HepG2 (cell line): ENCODE data around the gene FRMD4A. TPM values are rescaled to one million over a fixed set of nuclear protein-coding genes. Genes with fewer than 3 reads are reported as not detected.

ENCODE experiments used
- ATAC-seq: fragments of 200-7000 bp; cut with Tn5 transposase; 3 replicates; pipeline ENCODE4 v1.9.1; 2020; ENCODE audit warnings: mild to moderate bottlenecking, moderate library complexity
- BruUV-seq: library from RNA; stranded (reverse); fragments of 400-500 nt; replicated peaks from 2 replicates; lab custom pipeline; 2021; lab: Mats Ljungman, UMichigan
- CTCF ChIA-PET: fragments of 300-600 bp; formaldehyde crosslinking; extraction: SDS; loops from one replicate; lab custom pipeline; 2021; ENCODE audit warnings: low total read pairs, inconsistent platforms, low intra/inter-chr PET ratio; lab: Yijun Ruan, JAX
- POLR2A ChIA-PET: fragments of 350-600 bp; sonication (Branson Sonifier 250); formaldehyde crosslinking; loops from one replicate; lab custom pipeline; 2020; ENCODE audit warnings: antibody characterized with exemption, inconsistent platforms; lab: Yijun Ruan, JAX
- DNase-seq: peaks from one replicate; pipeline ENCODE4 v3.0.0-alpha.2; 2015; ENCODE audit warnings: low spot score
- FAIRE-seq: peaks from 3 replicates; lab custom pipeline; 2011; peaks lifted over from hg19 to GRCh38; lab: Jason Lieb, UNC
- H2AFZ ChIP-seq: one replicate; pipeline ENCODE4 v1.6.1; 2011; ENCODE audit warnings: low read length, inconsistent platforms
- H3K27ac ChIP-seq: fragments of 300-600 bp; 3 replicates; pipeline ENCODE4 v1.8.0; 2011; ENCODE audit warnings: mixed run types, mild to moderate bottlenecking, mixed read lengths, low read length, inconsistent platforms; ENCODE audit not compliant: insufficient read depth; ENCODE audit errors: extremely low read length
- H3K27me3 ChIP-seq, 2 experiments: fragments of 200-600 bp in 1 of 2; 2 replicates in 1 of 2; 3 replicates in 1 of 2; pipeline versions ENCODE4 v1.6.0 to v1.8.0; 2011; ENCODE audit warnings: low read length in 2 of 2, mild to moderate bottlenecking in 2 of 2, moderate library complexity in 2 of 2, inconsistent platforms in 1 of 2; ENCODE audit not compliant: insufficient read depth in 2 of 2, control insufficient read depth in 1 of 2
- H3K36me3 ChIP-seq, 2 experiments: fragments of 200-600 bp in 1 of 2; replicated peaks in 1 of 2; 2 replicates in 1 of 2; 3 replicates in 1 of 2; pipeline versions ENCODE4 v1.5.1 to v1.8.0; 2011; ENCODE audit warnings: low read length in 2 of 2, inconsistent platforms in 1 of 2; ENCODE audit not compliant: insufficient read depth in 2 of 2, control insufficient read depth in 1 of 2
- H3K4me1 ChIP-seq: 2 replicates; pipeline ENCODE4 v1.5.1; 2012; ENCODE audit warnings: low read length, inconsistent platforms; ENCODE audit not compliant: insufficient read depth
- H3K4me2 ChIP-seq: 2 replicates; pipeline ENCODE4 v1.6.0; 2011; ENCODE audit warnings: low read depth, low read length, inconsistent platforms
- H3K4me3 ChIP-seq, 3 experiments: fragments of 200-600 bp in 1 of 3; sonication (generic), shearing (Covaris generic) in 1 of 3; replicated peaks in 1 of 3; 2 replicates each; pipeline ENCODE4 v1.5.1; 2011 to 2016; ENCODE audit warnings: low read length in 3 of 3, inconsistent platforms in 2 of 3, low read depth in 2 of 3, mild to moderate bottlenecking in 2 of 3, control low read depth in 1 of 3, mixed read lengths in 1 of 3; ENCODE audit not compliant: insufficient read depth in 1 of 3
- H3K79me2 ChIP-seq: one replicate; pipeline ENCODE4 v1.6.1; 2011; ENCODE audit warnings: low read length, inconsistent platforms; ENCODE audit not compliant: insufficient read depth
- H3K9ac ChIP-seq: 2 replicates; pipeline ENCODE4 v1.6.0; 2011; ENCODE audit warnings: mild to moderate bottlenecking, low read depth, low read length, inconsistent platforms; ENCODE audit not compliant: insufficient read depth
- H3K9me3 ChIP-seq: 2 replicates; pipeline ENCODE4 v1.5.1; 2012; ENCODE audit warnings: mild to moderate bottlenecking, low read length
- H4K20me1 ChIP-seq: 2 replicates; pipeline ENCODE4 v1.6.0; 2011; ENCODE audit warnings: inconsistent platforms, mild to moderate bottlenecking, low read length, moderate library complexity; ENCODE audit not compliant: insufficient read depth
- CREM ChIP-seq, 2 experiments: sonication (generic) in 1 of 2; formaldehyde crosslinking in 1 of 2; IDR thresholded peaks; 2 replicates each; pipeline versions ENCODE4 v1.4.0 to v1.6.1; 2016 to 2020; ENCODE audit warnings: antibody characterized with exemption in 1 of 2, mild to moderate bottlenecking in 1 of 2, missing genetic modification reagents in 1 of 2
- MEIS1 ChIP-seq: sonication (generic); formaldehyde crosslinking; IDR thresholded peaks from 2 replicates; pipeline ENCODE4 v1.9.0; 2021; ENCODE audit warnings: mild to moderate bottlenecking, missing genetic modification reagents, moderate library complexity, borderline replicate concordance
- MTF1 ChIP-seq: sonication (generic); formaldehyde crosslinking; IDR thresholded peaks from 2 replicates; pipeline ENCODE4 v1.5.0; 2020; ENCODE audit warnings: missing genetic modification reagents
- REXO4 ChIP-seq: sonication (generic); formaldehyde crosslinking; IDR thresholded peaks from 2 replicates; pipeline ENCODE4 v1.8.0; 2022; ENCODE audit warnings: missing genetic modification reagents, mild to moderate bottlenecking, borderline replicate concordance
- SPEN ChIP-seq: sonication (generic); formaldehyde crosslinking; IDR thresholded peaks from 2 replicates; pipeline ENCODE4 v1.5.1; 2020; ENCODE audit warnings: low read depth, mild to moderate bottlenecking, missing genetic modification reagents
- ZNF225 ChIP-seq: sonication (generic); formaldehyde crosslinking; IDR thresholded peaks from 2 replicates; pipeline ENCODE4 v1.4.0; 2020; ENCODE audit warnings: mild to moderate bottlenecking, missing genetic modification reagents
- ZNF558 ChIP-seq: sonication (generic); formaldehyde crosslinking; IDR thresholded peaks from 2 replicates; pipeline ENCODE4 v1.9.0; 2022; ENCODE audit warnings: mild to moderate bottlenecking, missing genetic modification reagents, borderline replicate concordance
- ZNF616 ChIP-seq: sonication (generic); formaldehyde crosslinking; IDR thresholded peaks from 2 replicates; pipeline ENCODE4 v1.5.0; 2020; ENCODE audit warnings: low read depth, mild to moderate bottlenecking, missing genetic modification reagents
- ZSCAN30 ChIP-seq: sonication (generic); formaldehyde crosslinking; IDR thresholded peaks from 2 replicates; pipeline ENCODE4 v1.5.0; 2020; ENCODE audit warnings: mild to moderate bottlenecking, missing genetic modification reagents
- WGBS: methylation state at CpG from one replicate; pipeline ENCODE4 v1.1.6; 2017; ENCODE audit warnings: low lambda C conversion rate; 5-methylcytosine and 5-hydroxymethylcytosine counted together
- in situ Hi-C: cut with HindIII; loops from 2 replicates; pipeline ENCODE4 v1.10.0; 2017; ENCODE audit warnings: low pct_unique_long_range_greater_than_20kb; ENCODE audit not compliant: extremely low pct_ligation_motif_present
- intact Hi-C: fragments of 100-400 bp; cut with micrococcal nuclease; formaldehyde crosslinking; loops from one replicate; pipeline ENCODE4 v1.10.0; 2022; ENCODE audit not compliant: unreplicated experiment
- polyA plus RNA-seq, 8 experiments: library from polyadenylated mRNA; depleted of rRNA in 3 of 8; stranded (reverse) in 7 of 8; unstranded in 1 of 8; fragments of >200 nt; fragmentation: Illumina TruSeq in 4 of 8; extraction: Trizol in 4 of 8; gene quantifications; 2 replicates each; pipeline versions ENCODE4 v1.2.1 to v1.2.3, GENCODE V29; 2011 to 2016; ENCODE audit warnings: low read depth in 4 of 8, missing spikeins in 1 of 8, mixed read lengths in 1 of 8; ENCODE audit not compliant: insufficient read depth in 1 of 8
- total RNA-seq, 5 experiments: library from RNA; depleted of rRNA; stranded (reverse); fragments of >200 nt; fragmentation: Illumina TruSeq; extraction: Trizol; gene quantifications; 2 replicates each; pipeline ENCODE4 v1.2.3, GENCODE V29; 2016; ENCODE audit warnings: low read depth in 1 of 5
- TF ChIP-seq, protein P1 (sequence below): sonication (generic); formaldehyde crosslinking; IDR thresholded peaks from 2 replicates; pipeline ENCODE4 v1.4.0; 2020; ENCODE audit warnings: missing genetic modification reagents, borderline replicate concordance
- TF ChIP-seq, protein P2 (sequence below): sonication (generic); formaldehyde crosslinking; IDR thresholded peaks from 2 replicates; pipeline ENCODE4 v1.9.0; 2021; ENCODE audit warnings: missing genetic modification reagents, borderline replicate concordance
- TF ChIP-seq, protein P3 (sequence below): sonication (generic); formaldehyde crosslinking; IDR thresholded peaks from 2 replicates; pipeline ENCODE4 v1.8.1; 2022; ENCODE audit warnings: mild to moderate bottlenecking, missing genetic modification reagents

The FRMD4A gene
- total and polyA plus RNA-seq, 2 of the 13 experiments (the other 11 are each of a cell fraction or from before 2014, with no cell fraction given): 0.09 to 0.26 TPM

DNA sequence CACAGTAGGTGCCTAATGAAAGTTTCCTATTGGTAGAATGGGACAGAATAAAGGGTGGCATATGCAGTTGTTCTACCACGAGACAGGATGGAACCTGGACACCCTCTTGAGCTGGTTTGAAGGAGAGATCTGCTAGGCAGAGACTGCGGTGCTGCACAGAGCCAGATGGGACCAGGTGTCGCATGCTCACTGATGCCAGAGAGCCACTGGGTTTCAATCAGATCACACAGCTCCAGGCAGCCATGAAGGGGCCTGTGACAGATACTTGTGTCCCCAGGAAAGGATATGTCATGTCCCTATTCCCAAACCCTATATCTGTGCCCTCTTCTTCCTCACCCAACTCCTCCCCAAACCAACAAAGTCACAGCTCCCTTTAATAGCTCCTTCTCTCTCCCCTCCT is 508.2 kb downstream of the FRMD4A start:
- ChIA-PET POLR2A (no interaction called here), CTCF (no interaction called here)
- no peak for ATAC-seq
- H3K9ac ChIP-seq: no peak overlapping the region
- no peaks in the 10 kb centered on the region for H4K20me1 ChIP-seq
- H3K4me1 ChIP-seq: no peaks in the 10 kb centered on the region
- no peaks in the 10 kb centered on the region for H3K9me3 ChIP-seq
- no peak overlapping the region for H3K4me2 ChIP-seq
- H3K27me3 ChIP-seq: peaks cover 8 to 56% of the 10 kb centered on the region in 2 experiments
- no peak for FAIRE-seq
- H3K4me3 ChIP-seq: no peak overlapping the region
- H2AFZ ChIP-seq: no peak overlapping the region
- BruUV-seq: no TSS peak
- no peaks in the 10 kb centered on the region for H3K79me2 ChIP-seq
- no peak overlapping the region for H3K27ac ChIP-seq
- H3K36me3 ChIP-seq: no peaks in the 10 kb centered on the region
- 42% methylated on average over 3 of the region's 3 CpGs for WGBS
- TF ChIP-seq, protein P1, sequence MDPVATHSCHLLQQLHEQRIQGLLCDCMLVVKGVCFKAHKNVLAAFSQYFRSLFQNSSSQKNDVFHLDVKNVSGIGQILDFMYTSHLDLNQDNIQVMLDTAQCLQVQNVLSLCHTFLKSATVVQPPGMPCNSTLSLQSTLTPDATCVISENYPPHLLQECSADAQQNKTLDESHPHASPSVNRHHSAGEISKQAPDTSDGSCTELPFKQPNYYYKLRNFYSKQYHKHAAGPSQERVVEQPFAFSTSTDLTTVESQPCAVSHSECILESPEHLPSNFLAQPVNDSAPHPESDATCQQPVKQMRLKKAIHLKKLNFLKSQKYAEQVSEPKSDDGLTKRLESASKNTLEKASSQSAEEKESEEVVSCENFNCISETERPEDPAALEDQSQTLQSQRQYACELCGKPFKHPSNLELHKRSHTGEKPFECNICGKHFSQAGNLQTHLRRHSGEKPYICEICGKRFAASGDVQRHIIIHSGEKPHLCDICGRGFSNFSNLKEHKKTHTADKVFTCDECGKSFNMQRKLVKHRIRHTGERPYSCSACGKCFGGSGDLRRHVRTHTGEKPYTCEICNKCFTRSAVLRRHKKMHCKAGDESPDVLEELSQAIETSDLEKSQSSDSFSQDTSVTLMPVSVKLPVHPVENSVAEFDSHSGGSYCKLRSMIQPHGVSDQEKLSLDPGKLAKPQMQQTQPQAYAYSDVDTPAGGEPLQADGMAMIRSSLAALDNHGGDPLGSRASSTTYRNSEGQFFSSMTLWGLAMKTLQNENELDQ (CRISPR knock-in tag): no peak
- TF ChIP-seq MEIS1 (CRISPR knock-in tag): no peak
- no peak for TF ChIP-seq CREM (IDR thresholded peaks at IDR 0.05)
- TF ChIP-seq CREM (CRISPR knock-in tag; IDR thresholded peaks at IDR 0.05): no peak
- DNase-seq: no peak
- in situ Hi-C loops: no loop called here
- intact Hi-C loops: no loop called here

DNA sequence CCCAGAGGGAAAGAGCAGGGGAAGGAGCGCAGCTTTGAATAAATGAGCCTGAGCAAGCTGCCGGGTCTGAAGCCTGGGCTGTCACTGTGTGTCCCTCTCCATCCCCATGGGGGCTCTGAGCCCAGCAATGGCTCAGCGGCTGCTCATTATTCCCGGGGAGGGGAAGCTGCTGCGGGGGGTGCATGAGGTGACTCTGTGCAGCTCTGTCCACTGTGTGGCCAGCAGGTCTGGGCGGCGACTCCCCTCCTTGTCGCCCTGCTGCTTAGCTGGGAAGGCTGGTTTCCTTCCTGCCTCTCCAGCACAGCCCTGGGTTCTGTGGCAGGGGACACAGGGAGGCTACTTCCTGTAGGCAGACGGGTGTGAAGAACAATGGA is 509.8 kb downstream of the FRMD4A start:
- Histone ChIP-seq H3K9me3 (no peaks in the 10 kb centered on the region), H4K20me1 (no peaks in the 10 kb centered on the region), H2AFZ (no peak overlapping the region), H3K79me2 (no peaks in the 10 kb centered on the region), H3K27me3 (peaks cover 8 to 48% of the 10 kb centered on the region in 2 experiments), H3K27ac (no peak overlapping the region), H3K36me3 (no peaks in the 10 kb centered on the region), H3K9ac (no peak overlapping the region), H3K4me3 (no peak overlapping the region), H3K4me2 (no peak overlapping the region), H3K4me1 (no peaks in the 10 kb centered on the region)
- in situ Hi-C loops (no loop called here), intact Hi-C loops (no loop called here)
- ATAC-seq: no peak
- TF ChIP-seq SPEN (no peak), ZNF225 (CRISPR knock-in tag) (no peak), ZNF558 (no peak), MEIS1 (CRISPR knock-in tag) (no peak), REXO4 (CRISPR knock-in tag) (no peak), ZSCAN30 (CRISPR knock-in tag) (no peak), MTF1 (CRISPR knock-in tag) (no peak), ZNF616 (CRISPR knock-in tag) (no peak)
- TF ChIP-seq, protein P2, sequence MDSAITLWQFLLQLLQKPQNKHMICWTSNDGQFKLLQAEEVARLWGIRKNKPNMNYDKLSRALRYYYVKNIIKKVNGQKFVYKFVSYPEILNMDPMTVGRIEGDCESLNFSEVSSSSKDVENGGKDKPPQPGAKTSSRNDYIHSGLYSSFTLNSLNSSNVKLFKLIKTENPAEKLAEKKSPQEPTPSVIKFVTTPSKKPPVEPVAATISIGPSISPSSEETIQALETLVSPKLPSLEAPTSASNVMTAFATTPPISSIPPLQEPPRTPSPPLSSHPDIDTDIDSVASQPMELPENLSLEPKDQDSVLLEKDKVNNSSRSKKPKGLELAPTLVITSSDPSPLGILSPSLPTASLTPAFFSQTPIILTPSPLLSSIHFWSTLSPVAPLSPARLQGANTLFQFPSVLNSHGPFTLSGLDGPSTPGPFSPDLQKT (CRISPR knock-in tag): no peak
- TF ChIP-seq, protein P3, sequence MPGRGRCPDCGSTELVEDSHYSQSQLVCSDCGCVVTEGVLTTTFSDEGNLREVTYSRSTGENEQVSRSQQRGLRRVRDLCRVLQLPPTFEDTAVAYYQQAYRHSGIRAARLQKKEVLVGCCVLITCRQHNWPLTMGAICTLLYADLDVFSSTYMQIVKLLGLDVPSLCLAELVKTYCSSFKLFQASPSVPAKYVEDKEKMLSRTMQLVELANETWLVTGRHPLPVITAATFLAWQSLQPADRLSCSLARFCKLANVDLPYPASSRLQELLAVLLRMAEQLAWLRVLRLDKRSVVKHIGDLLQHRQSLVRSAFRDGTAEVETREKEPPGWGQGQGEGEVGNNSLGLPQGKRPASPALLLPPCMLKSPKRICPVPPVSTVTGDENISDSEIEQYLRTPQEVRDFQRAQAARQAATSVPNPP (CRISPR knock-in tag): no peak
- ChIA-PET CTCF (no interaction called here), POLR2A (no interaction called here)
- BruUV-seq: no TSS peak
- WGBS: 27% methylated on average over 5 of the region's 9 CpGs
- DNase-seq: no peak
- no peak for FAIRE-seq
